AG20443 (cell line): ENCODE measurements around the gene LHX5.

ENCODE experiments used
- DNase-seq: peaks from one replicate; pipeline ENCODE4 v3.0.0; 2012; ENCODE audit warnings: low spot score, mixed read lengths

The LHX5 gene

GRCh38 chr12:113464852-113465719, 6.6 kb downstream of the LHX5 start:
- no peak for DNase-seq

- DNase-seq = no peak
These were observed 7.3 kb downstream of the LHX5 start for GRCh38 chr12:113464452-113464775.

GRCh38 chr12:113463746-113464451, 7.8 kb downstream of the LHX5 start:
- DNase-seq = no peak

- DNase-seq = no peak
These were observed 8.5 kb downstream of the LHX5 start for GRCh38 chr12:113462998-113463745.

- peak; percentile 92 for DNase-seq
These were observed 9.4 kb downstream of the LHX5 start for GRCh38 chr12:113462117-113462774.

GRCh38 chr12:113461666-113462065, 10.0 kb downstream of the LHX5 start:
- peak; percentile 46 for DNase-seq

- no peak for DNase-seq
These were observed 11.7 kb downstream of the LHX5 start for GRCh38 chr12:113459981-113460380.

GRCh38 chr12:113457710-113458109, 14.0 kb downstream of the LHX5 start:
- DNase-seq = no peak

- DNase-seq = no peak
These were observed 14.5 kb downstream of the LHX5 start for GRCh38 chr12:113457185-113457584.

- DNase-seq = no peak
These were observed 14.9 kb downstream of the LHX5 start for GRCh38 chr12:113456761-113457160.

GRCh38 chr12:113456199-113456598, 15.5 kb downstream of the LHX5 start:
- no peak for DNase-seq

GRCh38 chr12:113453330-113453729, 18.3 kb downstream of the LHX5 start:
- DNase-seq = no peak

GRCh38 chr12:113452458-113452857, 19.2 kb downstream of the LHX5 start:
- no peak for DNase-seq

- DNase-seq = no peak
These were observed 21.8 kb downstream of the LHX5 start for GRCh38 chr12:113449839-113450238.

GRCh38 chr12:113449299-113449698, 22.4 kb downstream of the LHX5 start:
- DNase-seq = no peak

- DNase-seq = no peak
These were observed 22.8 kb downstream of the LHX5 start for GRCh38 chr12:113448873-113449272.

GRCh38 chr12:113445544-113446171, 26.0 kb downstream of the LHX5 start:
- DNase-seq = no peak

GRCh38 chr12:113443030-113443539, 28.6 kb downstream of the LHX5 start:
- no peak for DNase-seq

GRCh38 chr12:113440947-113441782, 30.5 kb downstream of the LHX5 start:
- no peak for DNase-seq

- DNase-seq = no peak
These were observed 31.3 kb downstream of the LHX5 start for GRCh38 chr12:113440336-113440735.

- DNase-seq = peak; percentile 65
These were observed 32.1 kb downstream of the LHX5 start for GRCh38 chr12:113439606-113440030.
